Measurements from ENCODE around the gene AKT2. TPM values are rescaled to one million over a fixed set of nuclear protein-coding genes. Genes with fewer than 3 reads are reported as not detected.

AKT2 gene
- total and polyA plus RNA-seq, 7 donors, result 28.0 to 107 (median 74.4) TPM

- no peak for DNase-seq
- TF ChIP-seq EP300 (IDR thresholded peaks at IDR 0.05) (no peak), POLR2AphosphoS5 (IDR thresholded peaks at IDR 0.05) (no peak), CTCF (IDR thresholded peaks at IDR 0.05) (no peak)
- intact Hi-C loops (cut with DNase I), result no loop called here
- Histone ChIP-seq H3K4me1 (peaks cover 0 to 32% (median 27%) of the 10 kb centered on the region in 4 donors), H3K36me3 (peaks cover 9 to 32% (median 17%) of the 10 kb centered on the region in 4 donors), H3K9me3 (no peaks in the 10 kb centered on the region), H3K4me3 (no peak overlapping the region), H3K27ac (no peak overlapping the region), H3K27me3 (no peaks in the 10 kb centered on the region)
- WGBS, 2 donors, result 90 to 94% methylated on average over 19 of the region's 19 CpGs
These were observed 20.7 kb downstream of the AKT2 start for GRCh38 chr19:40264314-40265054.

GRCh38 chr19:40263440-40264313, 21.5 kb downstream of the AKT2 start:
- 95 to 97% methylated on average over 24 of the region's 24 CpGs for WGBS, 2 donors
- intact Hi-C loops (cut with DNase I), result no loop called here
- H3K27me3 ChIP-seq, result no peaks in the 10 kb centered on the region
- no peak overlapping the region for H3K4me3 ChIP-seq
- DNase-seq, result no peak
- peaks cover 9 to 32% (median 17%) of the 10 kb centered on the region in 4 donors for H3K36me3 ChIP-seq
- no peak for TF ChIP-seq CTCF (IDR thresholded peaks at IDR 0.05)
- TF ChIP-seq POLR2AphosphoS5 (IDR thresholded peaks at IDR 0.05), result no peak
- TF ChIP-seq POLR2A (IDR thresholded peaks at IDR 0.05), result no peak
- TF ChIP-seq EP300 (IDR thresholded peaks at IDR 0.05), result no peak
- H3K9me3 ChIP-seq, result no peaks in the 10 kb centered on the region
- no peak overlapping the region for H3K27ac ChIP-seq
- H3K4me1 ChIP-seq, result peaks cover 0 to 32% (median 25%) of the 10 kb centered on the region in 4 donors

- 93 to 94% methylated on average over 3 of the region's 3 CpGs for WGBS, 2 donors
- intact Hi-C loops (cut with DNase I), result no loop called here
- Histone ChIP-seq H3K27ac (no peak overlapping the region), H3K27me3 (no peaks in the 10 kb centered on the region), H3K4me1 (peaks cover 0 to 22% (median 14%) of the 10 kb centered on the region in 4 donors), H3K4me3 (no peak overlapping the region), H3K36me3 (peaks cover 9 to 32% (median 17%) of the 10 kb centered on the region in 4 donors), H3K9me3 (no peaks in the 10 kb centered on the region)
- TF ChIP-seq CTCF (IDR thresholded peaks at IDR 0.05) (no peak), POLR2AphosphoS5 (IDR thresholded peaks at IDR 0.05) (no peak), POLR2A (IDR thresholded peaks at IDR 0.05) (no peak), EP300 (IDR thresholded peaks at IDR 0.05) (no peak)
- DNase-seq, result no peak
These were observed 22.7 kb downstream of the AKT2 start for GRCh38 chr19:40262422-40262821.

GRCh38 chr19:40261631-40262030, 23.5 kb downstream of the AKT2 start:
- DNase-seq, result no peak
- no peaks in the 10 kb centered on the region for H3K27me3 ChIP-seq
- intact Hi-C loops (cut with DNase I), result no loop called here
- peaks cover 15 to 37% (median 21%) of the 10 kb centered on the region in 4 donors for H3K36me3 ChIP-seq
- TF ChIP-seq POLR2A (IDR thresholded peaks at IDR 0.05) (no peak), CTCF (IDR thresholded peaks at IDR 0.05) (no peak), POLR2AphosphoS5 (IDR thresholded peaks at IDR 0.05) (no peak), EP300 (IDR thresholded peaks at IDR 0.05) (no peak)
- H3K27ac ChIP-seq, result no peak overlapping the region
- no peaks in the 10 kb centered on the region for H3K9me3 ChIP-seq
- peaks cover 0 to 14% (median 8%) of the 10 kb centered on the region in 4 donors for H3K4me1 ChIP-seq
- no peak overlapping the region for H3K4me3 ChIP-seq
- 88 to 91% methylated on average over 8 of the region's 8 CpGs for WGBS, 2 donors
